HepG2 (cell line): ENCODE results near the gene PCSK6. TPM values are rescaled to one million over a fixed set of nuclear protein-coding genes. Genes with fewer than 3 reads are reported as not detected.

Source experiments
- ELK4 ChIP-seq: sonication (generic); formaldehyde crosslinking; IDR thresholded peaks from 2 replicates; pipeline ENCODE4 v1.9.0; 2021; ENCODE audit warnings: missing genetic modification reagents, borderline replicate concordance
- FOXO4 ChIP-seq: sonication (generic); formaldehyde crosslinking; conservative IDR thresholded peaks from 2 replicates; pipeline ENCODE4 v1.8.1; 2023; ENCODE audit warnings: missing genetic modification reagents
- HES4 ChIP-seq: sonication (generic); formaldehyde crosslinking; IDR thresholded peaks from 2 replicates; pipeline ENCODE4 v1.9.0; 2021; ENCODE audit warnings: mild to moderate bottlenecking, missing genetic modification reagents, borderline replicate concordance
- IKZF1 ChIP-seq: fragments of 450-650 bp; IDR thresholded peaks from 2 replicates; pipeline ENCODE4 v1.7.1; 2016
- MAX ChIP-seq: IDR thresholded peaks from 2 replicates; pipeline ENCODE4 v1.6.1; 2012; ENCODE audit warnings: inconsistent platforms
- MIER3 ChIP-seq: IDR thresholded peaks from 2 replicates; pipeline ENCODE4 v1.6.1; 2016; ENCODE audit warnings: missing compliant biosample characterization, borderline replicate concordance
- NR2F1 ChIP-seq, 2 experiments: fragments of 450-650 bp in 1 of 2; formaldehyde crosslinking in 1 of 2; IDR thresholded peaks; 2 replicates each; pipeline versions ENCODE4 v1.5.0 to v1.6.1; 2016 to 2020; ENCODE audit warnings: mild to moderate bottlenecking in 1 of 2, missing compliant biosample characterization in 1 of 2, missing genetic modification reagents in 1 of 2, moderate library complexity in 1 of 2
- PBX2 ChIP-seq: IDR thresholded peaks from 2 replicates; pipeline ENCODE4 v1.6.1; 2016; ENCODE audit warnings: control low read depth
- POGZ ChIP-seq: sonication (generic); formaldehyde crosslinking; IDR thresholded peaks from 2 replicates; pipeline ENCODE4 v1.4.0; 2020; ENCODE audit warnings: mild to moderate bottlenecking, missing genetic modification reagents
- SAP130 ChIP-seq: IDR thresholded peaks from 2 replicates; pipeline ENCODE4 v1.6.1; 2016; ENCODE audit warnings: low read depth
- STAT6 ChIP-seq: sonication (generic); formaldehyde crosslinking; IDR thresholded peaks from 2 replicates; pipeline ENCODE4 v1.4.0; 2020; ENCODE audit warnings: missing genetic modification reagents, mild to moderate bottlenecking, borderline replicate concordance
- TFDP1 ChIP-seq: IDR thresholded peaks from 2 replicates; pipeline ENCODE4 v1.6.1; 2016; ENCODE audit warnings: missing compliant biosample characterization, missing genetic modification reagents, borderline replicate concordance
- U2AF2 ChIP-seq: fragments of 200-400 bp; formaldehyde crosslinking; IDR thresholded peaks from 2 replicates; pipeline ENCODE4 v1.6.1; 2017; ENCODE audit warnings: low read depth, mild to moderate bottlenecking, low read length
- USF2 ChIP-seq, 2 experiments: sonication (generic) in 1 of 2; formaldehyde crosslinking in 1 of 2; IDR thresholded peaks; 2 replicates each; pipeline versions ENCODE4 v1.5.1 to v1.6.1; 2011 to 2020; ENCODE audit warnings: borderline replicate concordance in 1 of 2, low read depth in 1 of 2, low read length in 1 of 2, mild to moderate bottlenecking in 1 of 2, missing genetic modification reagents in 1 of 2, moderate library complexity in 1 of 2
- ZNF263 ChIP-seq: sonication (generic); formaldehyde crosslinking; IDR thresholded peaks from 2 replicates; pipeline ENCODE4 v1.4.0; 2020; ENCODE audit warnings: missing genetic modification reagents
- ZNF264 ChIP-seq: sonication (generic); formaldehyde crosslinking; IDR thresholded peaks from 2 replicates; pipeline ENCODE4 v1.4.0; 2020; ENCODE audit warnings: missing genetic modification reagents
- ZNF501 ChIP-seq: sonication (generic); formaldehyde crosslinking; IDR thresholded peaks from 2 replicates; pipeline ENCODE4 v1.5.1; 2020; ENCODE audit warnings: mild to moderate bottlenecking, moderate library complexity, missing genetic modification reagents
- polyA plus RNA-seq, 8 experiments: library from polyadenylated mRNA; depleted of rRNA in 3 of 8; stranded (reverse) in 7 of 8; unstranded in 1 of 8; fragments of >200 nt; fragmentation: Illumina TruSeq in 4 of 8; extraction: Trizol in 4 of 8; gene quantifications; 2 replicates each; pipeline versions ENCODE4 v1.2.1 to v1.2.3, GENCODE V29; 2011 to 2016; ENCODE audit warnings: low read depth in 4 of 8, missing spikeins in 1 of 8, mixed read lengths in 1 of 8; ENCODE audit not compliant: insufficient read depth in 1 of 8
- total RNA-seq, 5 experiments: library from RNA; depleted of rRNA; stranded (reverse); fragments of >200 nt; fragmentation: Illumina TruSeq; extraction: Trizol; gene quantifications; 2 replicates each; pipeline ENCODE4 v1.2.3, GENCODE V29; 2016; ENCODE audit warnings: low read depth in 1 of 5

The PCSK6 gene
- total and polyA plus RNA-seq, 2 of the 13 experiments (the other 11 are each of a cell fraction or from before 2014, with no cell fraction given): 56.5 to 155 TPM

- TF ChIP-seq ZNF501 (CRISPR knock-in tag) (peak; percentile 52; the same call in 1 of the 2 replicates), PBX2 (CRISPR knock-in tag) (no peak), IKZF1 (no peak), TFDP1 (CRISPR knock-in tag) (peak; percentile 13; the same call in 1 of the 2 replicates), ELK4 (CRISPR knock-in tag) (no peak), NR2F1 (CRISPR knock-in tag; IDR thresholded peaks at IDR 0.05) (peak; percentile 70 to 85; a peak in 3 of 4 replicates), MIER3 (CRISPR knock-in tag) (no peak), U2AF2 (no peak), HES4 (peak; percentile 33; the same call in 1 of the 2 replicates), STAT6 (no peak), ZNF263 (CRISPR knock-in tag) (no peak), MAX (peak; percentile 48), SAP130 (CRISPR knock-in tag) (peak; percentile 74), POGZ (CRISPR knock-in tag) (no peak; the same call in 1 of the 2 replicates), USF2 (IDR thresholded peaks at IDR 0.05; ENCODE audit: low read depth, low read length) (no peak), USF2 (CRISPR knock-in tag; IDR thresholded peaks at IDR 0.05; ENCODE audit: borderline replicate concordance) (no peak), FOXO4 (CRISPR knock-in tag) (no peak), ZNF264 (CRISPR knock-in tag) (no peak)
Observed at GRCh38 chr15:101488300-101489164, 975 bp downstream of the PCSK6 start (continued).
